ENCODE measurements around the gene ERGIC1.

DNA sequence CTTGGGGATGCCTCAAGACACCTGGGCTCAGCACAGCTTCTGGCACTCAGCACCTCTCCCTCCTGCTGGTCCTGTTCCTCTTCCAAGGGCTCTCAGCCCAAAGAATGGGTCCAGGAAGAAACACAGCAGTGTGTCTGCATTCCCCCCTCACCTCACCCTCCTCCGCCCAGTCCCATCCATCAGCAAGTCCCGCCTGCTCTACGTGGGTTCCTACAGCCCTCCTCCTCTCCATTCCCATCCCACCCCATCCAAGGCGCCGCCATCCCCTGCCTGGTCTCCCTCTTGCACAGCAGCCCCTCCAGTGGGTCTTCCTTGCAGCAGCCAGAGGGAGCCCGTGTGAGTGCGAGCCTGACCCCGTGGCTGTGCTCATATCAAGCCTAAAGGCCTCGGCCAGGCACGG is 72.8 kb downstream of the ERGIC1 start:
- TF ChIP-seq POLR2AphosphoS5 (IDR thresholded peaks at IDR 0.05) (no peak), POLR2A (IDR thresholded peaks at IDR 0.05) (no peak)
- TF ChIP-seq, protein P1, sequence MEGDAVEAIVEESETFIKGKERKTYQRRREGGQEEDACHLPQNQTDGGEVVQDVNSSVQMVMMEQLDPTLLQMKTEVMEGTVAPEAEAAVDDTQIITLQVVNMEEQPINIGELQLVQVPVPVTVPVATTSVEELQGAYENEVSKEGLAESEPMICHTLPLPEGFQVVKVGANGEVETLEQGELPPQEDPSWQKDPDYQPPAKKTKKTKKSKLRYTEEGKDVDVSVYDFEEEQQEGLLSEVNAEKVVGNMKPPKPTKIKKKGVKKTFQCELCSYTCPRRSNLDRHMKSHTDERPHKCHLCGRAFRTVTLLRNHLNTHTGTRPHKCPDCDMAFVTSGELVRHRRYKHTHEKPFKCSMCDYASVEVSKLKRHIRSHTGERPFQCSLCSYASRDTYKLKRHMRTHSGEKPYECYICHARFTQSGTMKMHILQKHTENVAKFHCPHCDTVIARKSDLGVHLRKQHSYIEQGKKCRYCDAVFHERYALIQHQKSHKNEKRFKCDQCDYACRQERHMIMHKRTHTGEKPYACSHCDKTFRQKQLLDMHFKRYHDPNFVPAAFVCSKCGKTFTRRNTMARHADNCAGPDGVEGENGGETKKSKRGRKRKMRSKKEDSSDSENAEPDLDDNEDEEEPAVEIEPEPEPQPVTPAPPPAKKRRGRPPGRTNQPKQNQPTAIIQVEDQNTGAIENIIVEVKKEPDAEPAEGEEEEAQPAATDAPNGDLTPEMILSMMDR (IDR thresholded peaks at IDR 0.05) = no peak

Data from prostate gland (tissue), 2 donors.